Stimulated activated CD8-positive, alpha-beta memory T cell treated with anti-CD3 and anti-CD28 coated beads, Interleukin-2, amount 100 ng/mL, for 48 hours (primary cell): ENCODE measurements around the gene GABARAP.

Source experiments
- DNase-seq, 2 donors: peaks; one replicate each; pipeline ENCODE4 v3.0.0-alpha.2; 2020; ENCODE audit warnings: low read depth in 2 of 2

GABARAP gene

DNA sequence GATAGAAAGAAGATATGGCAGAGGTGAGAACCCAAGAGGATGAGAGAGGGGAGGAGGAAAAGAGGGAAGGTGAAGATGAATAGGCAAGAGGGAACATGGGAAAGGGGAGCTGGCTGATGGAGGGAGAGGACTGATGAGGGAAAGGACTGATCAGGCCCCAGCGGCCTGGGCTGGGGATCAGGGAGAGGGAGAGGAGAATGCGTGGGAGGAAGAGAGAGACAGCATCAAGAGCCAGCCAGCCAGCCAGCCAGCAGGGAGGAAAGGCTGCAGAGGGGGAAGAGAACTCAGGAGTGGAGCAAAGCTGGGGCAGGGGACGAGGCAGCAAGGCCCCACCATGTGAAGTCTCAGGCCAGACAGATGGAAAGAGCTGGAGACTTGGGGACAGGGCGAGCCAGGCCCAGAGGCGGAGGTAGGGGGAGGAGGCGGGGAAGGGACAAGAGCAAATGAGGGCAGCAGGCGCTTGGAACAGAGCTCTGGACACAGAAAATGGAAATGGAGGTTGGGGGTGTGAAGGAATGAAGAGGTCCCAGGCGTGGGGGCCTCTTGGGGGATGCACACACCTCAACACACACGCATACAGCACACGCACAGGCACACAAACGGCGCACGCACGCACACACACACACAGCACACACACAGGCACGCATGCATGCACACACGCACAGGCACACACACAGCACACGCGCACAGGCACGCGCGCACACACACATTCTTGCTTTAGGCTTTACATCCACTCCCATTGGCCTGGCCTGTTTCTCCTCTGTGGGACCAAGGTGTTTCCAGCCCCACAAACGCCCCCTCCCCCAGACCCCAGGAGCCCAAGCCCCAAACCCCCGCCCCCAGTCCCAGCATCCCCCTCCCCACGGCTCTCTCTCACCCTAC is 34.9 kb downstream of the GABARAP start:
- DNase-seq: no peak

DNA sequence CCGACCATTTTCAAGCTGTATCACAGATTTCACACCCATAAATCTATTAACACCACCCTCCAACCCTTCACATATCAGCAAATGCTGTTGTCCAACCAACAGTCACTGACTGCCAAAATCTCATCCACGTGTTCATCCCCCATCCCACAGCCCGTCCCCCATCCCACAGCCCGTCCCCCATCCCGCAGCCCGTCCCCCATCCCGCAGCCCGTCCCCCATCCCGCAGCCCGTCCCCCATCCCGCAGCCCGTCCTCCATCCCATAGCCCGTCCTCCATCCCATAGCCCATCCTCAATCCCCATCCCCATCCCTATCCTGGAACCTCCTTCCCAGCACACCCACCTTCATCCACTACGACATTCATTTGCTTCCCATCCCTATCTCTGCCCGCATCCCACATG is 36.7 kb downstream of the GABARAP start:
- DNase-seq: no peak

- peak; percentile 90 to 91 for DNase-seq
Observed at GRCh38 chr17:7204828-7205461, 37.3 kb downstream of the GABARAP start.

DNA sequence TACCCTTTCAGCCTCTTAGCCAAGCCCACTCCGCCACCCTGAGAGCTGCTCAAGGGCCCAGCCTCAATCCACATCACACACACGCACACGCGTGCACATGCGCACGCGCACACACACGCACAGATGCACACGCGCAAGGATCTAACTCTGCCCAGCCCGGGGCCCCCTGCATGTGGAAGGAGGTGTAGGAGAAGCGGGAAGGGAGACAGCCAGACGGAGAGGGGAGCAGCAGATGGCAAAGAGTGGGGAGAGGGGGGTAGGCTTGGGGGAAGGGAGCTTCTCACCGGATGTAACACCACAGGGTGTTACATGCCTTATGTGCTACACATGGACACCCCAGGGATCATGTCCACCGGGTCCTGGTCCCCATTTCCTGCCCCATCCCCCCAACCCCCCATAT is 37.9 kb downstream of the GABARAP start:
- no peak for DNase-seq

- DNase-seq: no peak
Observed at GRCh38 chr17:7203391-7203790, 38.9 kb downstream of the GABARAP start.

- DNase-seq: no peak
Observed at GRCh38 chr17:7196651-7197401, 45.4 kb downstream of the GABARAP start.

- no peak for DNase-seq
Observed at GRCh38 chr17:7195971-7196370, 46.3 kb downstream of the GABARAP start.

DNA sequence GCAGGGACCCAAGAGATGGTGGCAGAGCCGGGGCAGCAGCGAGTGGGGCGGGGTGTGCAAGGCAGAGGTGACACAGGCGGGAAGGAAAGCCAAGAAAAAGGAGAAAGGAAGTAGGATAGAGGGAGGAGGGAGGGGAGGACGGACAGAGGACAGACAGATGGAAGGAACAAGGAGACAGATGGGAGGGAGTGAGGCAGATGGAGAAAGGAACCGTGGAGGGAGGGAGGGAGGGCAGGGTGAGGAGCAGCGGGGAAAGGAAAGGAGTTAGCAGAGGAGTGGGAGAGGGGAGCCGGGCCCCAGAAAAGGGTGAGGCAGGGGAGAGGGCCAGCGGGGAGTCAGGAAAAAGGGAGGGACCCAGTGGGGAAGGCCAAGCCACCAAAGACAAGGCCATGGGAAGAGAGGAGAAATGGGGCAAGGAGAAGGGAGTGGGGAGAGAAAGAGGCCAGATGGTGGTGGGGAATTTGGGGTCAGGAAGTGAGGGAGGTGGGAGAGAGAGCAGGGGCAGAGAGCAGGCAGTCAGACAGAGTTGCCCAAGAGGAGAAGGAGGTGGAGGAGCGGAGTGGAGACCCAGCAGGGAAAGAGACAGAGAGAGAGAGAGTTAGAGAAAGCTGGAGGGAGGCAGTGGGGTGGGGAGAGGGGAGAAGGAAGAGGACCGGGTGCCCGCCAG is 49.8 kb downstream of the GABARAP start:
- no peak for DNase-seq

- no peak for DNase-seq
Observed at GRCh38 chr17:7191571-7192270, 50.5 kb downstream of the GABARAP start.

- no peak for DNase-seq
Observed at GRCh38 chr17:7191069-7191468, 51.2 kb downstream of the GABARAP start.

DNA sequence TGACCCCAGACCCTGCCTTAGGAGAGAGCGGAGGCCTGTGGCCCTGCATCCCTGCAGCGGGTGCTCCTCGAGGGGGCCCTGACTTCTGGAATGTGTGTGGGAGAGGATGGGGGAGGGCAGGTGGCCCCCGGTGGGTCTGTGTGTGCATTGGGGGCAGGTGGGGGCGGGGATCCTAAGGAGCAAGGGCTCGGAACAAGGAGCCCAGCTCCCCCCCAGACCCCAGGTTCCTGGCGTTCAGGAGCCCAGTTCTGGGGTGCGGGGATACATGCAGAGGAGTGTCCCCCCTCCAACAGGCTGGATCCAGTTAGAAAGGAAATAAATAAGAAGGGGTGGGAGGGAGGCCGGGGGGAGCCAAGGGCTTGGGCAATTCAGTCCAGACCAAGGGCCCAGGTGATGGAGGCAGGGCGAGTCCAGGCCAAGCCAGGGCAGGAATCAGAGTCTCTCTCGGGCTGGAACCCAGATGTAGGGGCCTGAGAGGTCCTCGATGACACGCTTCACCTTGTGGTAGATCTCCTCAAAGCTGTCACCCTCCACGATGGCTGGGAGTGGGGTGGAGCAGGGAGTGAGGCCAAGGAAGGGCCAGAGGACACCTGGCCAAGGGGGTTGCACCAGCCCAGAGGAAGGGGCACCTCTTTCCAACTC is 51.9 kb downstream of the GABARAP start:
- DNase-seq: no peak
